Tibial nerve (tissue), 3 donors: Measurements from ENCODE around the gene HOXD10.

Experiments used
- POLR2A ChIP-seq, 2 donors: fragments of 450-650 bp; IDR thresholded peaks; one replicate each; pipeline ENCODE4 v1.6.1; 2017; ENCODE audit warnings: antibody characterized with exemption in 2 of 2, mild to moderate bottlenecking in 2 of 2, moderate library complexity in 2 of 2
- TF ChIP-seq, protein P1 (sequence below), 5 experiments: fragments of 200-600 bp in 3 of 5; fragments of 450-650 bp in 2 of 5; sonication (generic) in 3 of 5; IDR thresholded peaks; one replicate each; pipeline ENCODE4 v1.5.1; 2016 to 2019; ENCODE audit warnings: antibody characterized with exemption in 5 of 5, mild to moderate bottlenecking in 3 of 5, moderate library complexity in 2 of 5

DNA sequence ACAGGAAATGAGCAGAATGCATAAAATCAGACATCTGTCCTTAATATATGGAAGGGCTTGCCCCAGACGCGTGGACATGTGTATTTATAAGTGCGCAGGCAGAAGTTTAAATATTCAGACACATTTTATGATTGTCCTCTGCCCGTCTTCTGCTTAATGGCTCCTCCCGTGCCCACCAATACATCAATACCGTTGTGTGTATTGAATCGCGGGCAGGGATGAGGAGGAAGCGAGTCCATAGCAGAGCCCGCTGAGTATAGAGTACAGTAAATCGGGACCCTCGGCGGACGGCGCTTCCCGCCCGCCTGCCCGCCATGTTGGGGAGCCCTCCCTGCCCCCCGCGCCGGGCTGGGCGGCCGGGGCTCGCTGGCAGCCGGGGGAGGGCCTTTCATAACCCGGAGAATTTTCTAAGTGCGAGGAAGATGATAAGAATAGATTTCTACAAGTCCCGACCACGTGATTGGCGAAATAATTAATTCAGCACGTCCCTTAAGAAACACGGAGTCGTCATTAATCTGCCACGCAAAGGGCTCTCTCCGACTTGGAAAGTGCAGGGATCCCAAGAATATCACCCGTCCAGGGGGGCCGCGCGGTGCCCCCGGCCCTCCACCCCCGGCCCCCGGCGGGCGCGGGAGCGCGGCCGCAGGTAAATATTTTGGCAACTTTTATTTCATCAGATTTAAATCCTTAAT lies 40.4 kb downstream of the HOXD10 start, which contains the start of gene HOXD3:
- TF ChIP-seq, protein P1, sequence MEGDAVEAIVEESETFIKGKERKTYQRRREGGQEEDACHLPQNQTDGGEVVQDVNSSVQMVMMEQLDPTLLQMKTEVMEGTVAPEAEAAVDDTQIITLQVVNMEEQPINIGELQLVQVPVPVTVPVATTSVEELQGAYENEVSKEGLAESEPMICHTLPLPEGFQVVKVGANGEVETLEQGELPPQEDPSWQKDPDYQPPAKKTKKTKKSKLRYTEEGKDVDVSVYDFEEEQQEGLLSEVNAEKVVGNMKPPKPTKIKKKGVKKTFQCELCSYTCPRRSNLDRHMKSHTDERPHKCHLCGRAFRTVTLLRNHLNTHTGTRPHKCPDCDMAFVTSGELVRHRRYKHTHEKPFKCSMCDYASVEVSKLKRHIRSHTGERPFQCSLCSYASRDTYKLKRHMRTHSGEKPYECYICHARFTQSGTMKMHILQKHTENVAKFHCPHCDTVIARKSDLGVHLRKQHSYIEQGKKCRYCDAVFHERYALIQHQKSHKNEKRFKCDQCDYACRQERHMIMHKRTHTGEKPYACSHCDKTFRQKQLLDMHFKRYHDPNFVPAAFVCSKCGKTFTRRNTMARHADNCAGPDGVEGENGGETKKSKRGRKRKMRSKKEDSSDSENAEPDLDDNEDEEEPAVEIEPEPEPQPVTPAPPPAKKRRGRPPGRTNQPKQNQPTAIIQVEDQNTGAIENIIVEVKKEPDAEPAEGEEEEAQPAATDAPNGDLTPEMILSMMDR (IDR thresholded peaks at IDR 0.05): no peak
- no peak for TF ChIP-seq POLR2A (IDR thresholded peaks at IDR 0.05)
